Karpas-422 (cell line): ENCODE data around the gene RXRB. TPM values are rescaled to one million over a fixed set of nuclear protein-coding genes. Genes with fewer than 3 reads are reported as not detected.

Experiments
- DNase-seq: peaks from one replicate; pipeline ENCODE4 v3.0.0-alpha.2; 2015
- H2AFZ ChIP-seq: fragments of 200-600 bp; sonication (generic); 2 replicates; pipeline ENCODE4 v1.6.1; 2014; ENCODE audit warnings: antibody characterized with exemption, low read length, mixed read lengths
- H3K27ac ChIP-seq: fragments of 200-600 bp; sonication (generic); 2 replicates; pipeline ENCODE4 v1.5.1; 2014; ENCODE audit warnings: mild to moderate bottlenecking, low read length, moderate library complexity
- H3K27me3 ChIP-seq: fragments of 200-600 bp; sonication (generic); 2 replicates; pipeline ENCODE4 v1.6.1; 2014; ENCODE audit warnings: low read length, mixed read lengths
- H3K36me3 ChIP-seq: fragments of 200-600 bp; sonication (generic); 2 replicates; pipeline ENCODE4 v1.6.1; 2014; ENCODE audit warnings: low read length, mixed read lengths; ENCODE audit not compliant: insufficient read depth
- H3K4me1 ChIP-seq: fragments of 200-600 bp; sonication (generic); 2 replicates; pipeline ENCODE4 v1.6.1; 2014; ENCODE audit warnings: mild to moderate bottlenecking, low read length, mixed read lengths
- H3K4me2 ChIP-seq: fragments of 200-600 bp; sonication (generic); 2 replicates; pipeline ENCODE4 v1.6.1; 2014; ENCODE audit warnings: low read length, low read depth, mild to moderate bottlenecking; ENCODE audit not compliant: poor library complexity, severe bottlenecking
- H3K4me3 ChIP-seq: fragments of 200-600 bp; sonication (generic); 2 replicates; pipeline ENCODE4 v1.5.1; 2014; ENCODE audit warnings: mild to moderate bottlenecking, antibody characterized with exemption, low read length, mixed read lengths
- H3K79me2 ChIP-seq: fragments of 200-600 bp; sonication (generic); 2 replicates; pipeline ENCODE4 v1.6.1; 2014; ENCODE audit warnings: mild to moderate bottlenecking, low read length, mixed read lengths
- H3K9ac ChIP-seq: fragments of 200-600 bp; sonication (generic); 2 replicates; pipeline ENCODE4 v1.6.0; 2014; ENCODE audit warnings: low read length
- H3K9me2 ChIP-seq: fragments of 200-600 bp; sonication (generic), shearing (Covaris generic); replicated peaks from 2 replicates; pipeline ENCODE4 v1.6.0; 2014; ENCODE audit warnings: mild to moderate bottlenecking, low read length, moderate library complexity; ENCODE audit not compliant: insufficient read depth
- H3K9me3 ChIP-seq: fragments of 300-700, 200-600 bp; sonication (generic); 2 replicates; pipeline ENCODE4 v1.6.1; 2014; ENCODE audit warnings: low read length, mixed read lengths
- H4K20me1 ChIP-seq: fragments of 200-600 bp; sonication (generic); 2 replicates; pipeline ENCODE4 v1.6.1; 2014; ENCODE audit warnings: mild to moderate bottlenecking, antibody characterized with exemption, low read length, low read depth; ENCODE audit not compliant: insufficient read depth
- total RNA-seq: library from RNA; depleted of rRNA; stranded (reverse); fragments of >200 nt; shearing (Covaris generic); gene quantifications from 2 replicates; pipeline ENCODE4 v1.2.3, GENCODE V29; 2014; ENCODE audit warnings: low replicate concordance

Gene RXRB
- total RNA-seq, 1 experiment from 2014 or later = 26.2 TPM

- peaks cover 17% of the 10 kb centered on the region for H3K4me1 ChIP-seq
- H3K4me3 ChIP-seq = no peak overlapping the region
- H3K27ac ChIP-seq = no peak overlapping the region
- no peak overlapping the region for H2AFZ ChIP-seq
- no peaks in the 10 kb centered on the region for H4K20me1 ChIP-seq
- no peaks in the 10 kb centered on the region for H3K9me2 ChIP-seq
- no peak overlapping the region for H3K4me2 ChIP-seq
- H3K9ac ChIP-seq = no peak overlapping the region
- H3K36me3 ChIP-seq = no peaks in the 10 kb centered on the region
- H3K27me3 ChIP-seq = no peaks in the 10 kb centered on the region
- H3K9me3 ChIP-seq = no peaks in the 10 kb centered on the region
- no peaks in the 10 kb centered on the region for H3K79me2 ChIP-seq
- DNase-seq = no peak
Measured at GRCh38 chr6:33168284-33168601, 32.2 kb downstream of the RXRB start.

- H3K27me3 ChIP-seq = no peaks in the 10 kb centered on the region
- H3K36me3 ChIP-seq = no peaks in the 10 kb centered on the region
- H3K27ac ChIP-seq = no peak overlapping the region
- H4K20me1 ChIP-seq = no peaks in the 10 kb centered on the region
- H3K4me3 ChIP-seq = no peak overlapping the region
- H3K79me2 ChIP-seq = no peaks in the 10 kb centered on the region
- DNase-seq = no peak
- H3K9ac ChIP-seq = no peak overlapping the region
- no peaks in the 10 kb centered on the region for H3K9me3 ChIP-seq
- H2AFZ ChIP-seq = no peak overlapping the region
- H3K4me2 ChIP-seq = no peak overlapping the region
- H3K4me1 ChIP-seq = peaks cover 17% of the 10 kb centered on the region
- no peaks in the 10 kb centered on the region for H3K9me2 ChIP-seq
Measured at GRCh38 chr6:33167374-33168283, 32.8 kb downstream of the RXRB start.

GRCh38 chr6:33166811-33167210, 33.7 kb downstream of the RXRB start:
- Histone ChIP-seq H3K9me3 (no peaks in the 10 kb centered on the region), H3K9me2 (no peaks in the 10 kb centered on the region), H3K79me2 (no peaks in the 10 kb centered on the region), H3K9ac (no peak overlapping the region), H3K4me1 (peaks cover 24% of the 10 kb centered on the region), H4K20me1 (no peaks in the 10 kb centered on the region), H3K27ac (no peak overlapping the region), H2AFZ (no peak overlapping the region), H3K4me2 (no peak overlapping the region), H3K27me3 (no peaks in the 10 kb centered on the region), H3K4me3 (no peak overlapping the region), H3K36me3 (no peaks in the 10 kb centered on the region)
- DNase-seq = no peak

- Histone ChIP-seq H2AFZ (no peak overlapping the region), H3K9me2 (no peaks in the 10 kb centered on the region), H3K27ac (no peak overlapping the region), H3K4me2 (no peak overlapping the region), H3K36me3 (no peaks in the 10 kb centered on the region), H3K9me3 (no peaks in the 10 kb centered on the region), H3K4me3 (no peak overlapping the region), H3K9ac (no peak overlapping the region), H3K4me1 (peaks cover 28% of the 10 kb centered on the region), H3K27me3 (no peaks in the 10 kb centered on the region), H3K79me2 (no peaks in the 10 kb centered on the region), H4K20me1 (no peaks in the 10 kb centered on the region)
- no peak for DNase-seq
Measured at GRCh38 chr6:33166363-33166762, 34.1 kb downstream of the RXRB start.

- H4K20me1 ChIP-seq = no peaks in the 10 kb centered on the region
- H3K4me3 ChIP-seq = no peak overlapping the region
- no peaks in the 10 kb centered on the region for H3K9me3 ChIP-seq
- no peak for DNase-seq
- H2AFZ ChIP-seq = no peak overlapping the region
- H3K27me3 ChIP-seq = no peaks in the 10 kb centered on the region
- H3K27ac ChIP-seq = no peak overlapping the region
- no peak overlapping the region for H3K4me2 ChIP-seq
- H3K4me1 ChIP-seq = peaks cover 26% of the 10 kb centered on the region
- H3K9ac ChIP-seq = no peak overlapping the region
- H3K9me2 ChIP-seq = no peaks in the 10 kb centered on the region
- no peaks in the 10 kb centered on the region for H3K36me3 ChIP-seq
- no peaks in the 10 kb centered on the region for H3K79me2 ChIP-seq
Measured at GRCh38 chr6:33165581-33166258, 34.7 kb downstream of the RXRB start.

- Histone ChIP-seq H3K4me3 (no peak overlapping the region), H4K20me1 (no peaks in the 10 kb centered on the region), H3K79me2 (no peaks in the 10 kb centered on the region), H3K4me2 (no peak overlapping the region), H3K9me2 (no peaks in the 10 kb centered on the region), H3K27me3 (no peaks in the 10 kb centered on the region), H3K4me1 (peaks cover 17% of the 10 kb centered on the region), H3K9ac (no peak overlapping the region), H3K27ac (no peak overlapping the region), H2AFZ (no peak overlapping the region), H3K9me3 (no peaks in the 10 kb centered on the region), H3K36me3 (no peaks in the 10 kb centered on the region)
- DNase-seq = no peak
Measured at GRCh38 chr6:33164665-33165373, 35.6 kb downstream of the RXRB start.

GRCh38 chr6:33164176-33164575, 36.3 kb downstream of the RXRB start:
- H3K4me3 ChIP-seq = no peak overlapping the region
- H3K9ac ChIP-seq = no peak overlapping the region
- no peaks in the 10 kb centered on the region for H3K79me2 ChIP-seq
- H3K4me1 ChIP-seq = peaks cover 13% of the 10 kb centered on the region
- no peak for DNase-seq
- no peak overlapping the region for H3K4me2 ChIP-seq
- H3K9me3 ChIP-seq = no peaks in the 10 kb centered on the region
- H2AFZ ChIP-seq = no peak overlapping the region
- H3K9me2 ChIP-seq = no peaks in the 10 kb centered on the region
- H3K27me3 ChIP-seq = no peaks in the 10 kb centered on the region
- no peaks in the 10 kb centered on the region for H3K36me3 ChIP-seq
- H3K27ac ChIP-seq = no peak overlapping the region
- H4K20me1 ChIP-seq = no peaks in the 10 kb centered on the region

- no peaks in the 10 kb centered on the region for H3K79me2 ChIP-seq
- no peak for DNase-seq
- H3K27me3 ChIP-seq = no peaks in the 10 kb centered on the region
- H3K9me2 ChIP-seq = no peaks in the 10 kb centered on the region
- H3K27ac ChIP-seq = no peak overlapping the region
- no peaks in the 10 kb centered on the region for H3K9me3 ChIP-seq
- no peaks in the 10 kb centered on the region for H3K36me3 ChIP-seq
- H3K9ac ChIP-seq = no peak overlapping the region
- no peaks in the 10 kb centered on the region for H4K20me1 ChIP-seq
- H3K4me3 ChIP-seq = no peak overlapping the region
- H2AFZ ChIP-seq = no peak overlapping the region
- peaks cover 13% of the 10 kb centered on the region for H3K4me1 ChIP-seq
- H3K4me2 ChIP-seq = no peak overlapping the region
Measured at GRCh38 chr6:33163540-33163939, 36.9 kb downstream of the RXRB start.
